Measurements from ENCODE around the gene CDHR5.

Gene CDHR5

DNA sequence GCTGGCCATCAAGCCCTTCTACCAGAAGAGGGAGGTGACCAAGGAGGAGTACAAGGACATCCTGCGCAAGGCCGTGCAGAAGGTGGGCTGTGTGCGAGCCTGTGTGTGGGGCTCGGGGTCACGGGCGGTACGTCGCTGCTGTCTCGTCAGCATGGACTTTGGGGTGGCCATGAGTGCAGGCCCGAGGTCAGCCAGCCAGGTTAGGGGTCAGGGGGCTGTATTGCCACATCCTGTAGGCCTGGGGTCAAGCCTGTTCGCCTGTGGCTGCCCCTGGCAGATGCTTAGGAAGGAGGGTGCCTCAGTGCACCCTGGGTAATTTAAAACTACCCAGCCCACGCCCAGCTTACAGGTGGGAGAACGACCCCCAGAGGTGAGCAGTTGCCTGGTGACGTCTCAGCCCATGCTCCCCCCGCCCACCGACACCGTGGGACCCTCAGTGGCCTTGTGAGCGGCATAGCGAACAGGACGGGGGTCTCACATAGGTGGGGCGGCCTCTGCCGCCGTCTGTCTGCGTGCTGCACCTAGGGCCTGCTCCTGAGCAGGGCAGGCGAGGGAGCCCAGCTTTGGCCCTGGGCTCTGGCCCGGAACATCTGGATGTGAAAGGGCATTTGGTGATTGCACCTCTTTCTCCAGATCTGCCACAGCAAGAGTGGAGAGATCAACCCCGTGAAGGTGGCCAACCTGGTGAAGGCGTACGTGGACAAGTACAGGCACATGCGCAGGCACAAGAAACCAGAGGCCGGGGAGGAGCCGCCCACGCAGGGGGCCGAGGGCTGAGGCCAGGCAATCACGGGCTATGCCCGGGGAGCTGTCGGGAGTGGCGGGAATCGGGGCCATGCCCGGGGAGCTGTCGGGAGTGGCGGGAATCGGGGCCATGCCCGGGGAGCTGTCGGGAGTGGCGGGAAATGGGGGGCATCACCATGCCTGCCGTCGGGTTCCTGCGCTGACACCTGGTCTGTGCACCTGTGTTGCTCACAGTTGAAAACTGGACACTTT, 13.5 kb downstream of the CDHR5 start:
- no peak for DNase-seq (ENCODE audit: low read depth in 4 of 4, low spot score in 1 of 4)

DNA sequence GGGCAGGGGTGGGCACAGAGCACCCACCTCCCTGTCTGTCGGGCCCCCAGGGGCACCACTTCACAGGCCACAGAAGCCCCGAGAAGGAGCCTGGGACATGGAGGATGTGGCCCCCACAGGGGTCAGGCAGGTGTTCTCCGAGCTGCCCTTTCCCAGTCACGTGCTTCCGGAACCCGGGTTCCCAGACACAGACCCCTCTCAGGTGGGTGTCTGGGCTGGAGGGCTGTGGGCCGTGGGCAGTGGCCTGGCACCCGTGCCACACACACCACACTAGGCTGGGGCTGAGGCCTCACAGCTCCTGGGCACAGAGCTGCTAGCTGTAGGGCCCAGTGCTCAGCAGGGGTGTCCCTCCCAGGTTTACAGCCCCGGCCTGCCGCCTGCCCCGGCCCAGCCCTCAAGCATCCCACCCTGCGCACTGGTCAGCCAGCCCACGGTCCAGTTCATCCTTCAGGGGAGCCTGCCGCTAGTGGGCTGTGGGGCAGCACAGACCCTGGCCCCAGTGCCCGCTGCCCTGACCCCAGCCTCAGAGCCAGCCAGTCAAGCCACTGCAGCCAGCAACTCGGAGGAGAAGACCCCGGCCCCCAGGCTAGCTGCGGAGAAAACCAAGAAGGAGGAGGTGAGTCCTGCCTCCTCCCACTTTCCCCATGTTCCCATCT, 14.5 kb downstream of the CDHR5 start:
- no peak for DNase-seq (ENCODE audit: low read depth in 4 of 4, low spot score in 1 of 4)

DNA sequence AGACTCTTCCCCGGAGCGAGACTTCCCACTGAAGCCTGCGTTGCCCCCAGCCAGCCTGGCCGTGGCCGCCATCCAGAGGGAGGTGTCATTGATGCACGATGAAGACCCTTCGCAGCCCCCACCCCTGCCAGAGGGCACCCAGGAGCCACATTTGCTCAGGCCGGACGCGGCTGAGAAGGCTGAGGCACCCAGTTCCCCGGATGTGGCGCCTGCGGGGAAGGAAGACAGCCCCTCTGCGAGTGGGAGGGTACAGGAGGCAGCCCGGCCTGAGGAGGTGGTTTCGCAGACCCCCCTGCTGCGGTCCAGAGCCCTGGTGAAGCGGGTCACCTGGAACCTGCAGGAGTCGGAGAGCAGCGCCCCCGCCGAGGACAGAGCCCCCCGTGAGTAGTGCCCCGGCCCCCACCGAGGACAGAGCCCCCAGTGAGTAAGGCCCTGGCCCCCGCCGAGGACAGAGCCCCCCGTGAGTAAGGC, 15.4 kb downstream of the CDHR5 start:
- no peak for DNase-seq (ENCODE audit: low read depth in 4 of 4, low spot score in 1 of 4)

DNA sequence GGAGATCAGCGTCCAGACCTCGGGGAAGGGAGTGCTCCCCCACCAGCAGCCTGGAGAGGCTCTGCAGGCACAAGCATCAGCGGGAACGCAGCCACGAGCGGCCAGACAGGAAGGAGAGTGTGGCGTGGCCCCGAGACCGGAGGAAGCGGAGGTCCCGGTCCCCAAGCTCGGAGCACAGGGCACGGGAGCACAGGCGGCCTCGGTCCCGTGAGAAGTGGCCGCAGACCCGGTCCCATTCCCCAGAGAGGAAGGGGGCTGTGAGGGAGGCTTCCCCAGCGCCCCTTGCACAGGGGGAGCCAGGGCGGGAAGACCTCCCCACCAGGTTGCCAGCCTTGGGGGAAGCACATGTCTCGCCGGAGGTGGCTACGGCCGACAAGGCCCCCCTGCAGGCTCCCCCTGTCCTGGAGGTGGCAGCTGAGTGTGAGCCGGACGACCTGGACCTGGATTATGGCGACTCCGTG, 15.9 kb downstream of the CDHR5 start:
- DNase-seq (ENCODE audit: low read depth in 4 of 4, low spot score in 1 of 4) = no peak

DNA sequence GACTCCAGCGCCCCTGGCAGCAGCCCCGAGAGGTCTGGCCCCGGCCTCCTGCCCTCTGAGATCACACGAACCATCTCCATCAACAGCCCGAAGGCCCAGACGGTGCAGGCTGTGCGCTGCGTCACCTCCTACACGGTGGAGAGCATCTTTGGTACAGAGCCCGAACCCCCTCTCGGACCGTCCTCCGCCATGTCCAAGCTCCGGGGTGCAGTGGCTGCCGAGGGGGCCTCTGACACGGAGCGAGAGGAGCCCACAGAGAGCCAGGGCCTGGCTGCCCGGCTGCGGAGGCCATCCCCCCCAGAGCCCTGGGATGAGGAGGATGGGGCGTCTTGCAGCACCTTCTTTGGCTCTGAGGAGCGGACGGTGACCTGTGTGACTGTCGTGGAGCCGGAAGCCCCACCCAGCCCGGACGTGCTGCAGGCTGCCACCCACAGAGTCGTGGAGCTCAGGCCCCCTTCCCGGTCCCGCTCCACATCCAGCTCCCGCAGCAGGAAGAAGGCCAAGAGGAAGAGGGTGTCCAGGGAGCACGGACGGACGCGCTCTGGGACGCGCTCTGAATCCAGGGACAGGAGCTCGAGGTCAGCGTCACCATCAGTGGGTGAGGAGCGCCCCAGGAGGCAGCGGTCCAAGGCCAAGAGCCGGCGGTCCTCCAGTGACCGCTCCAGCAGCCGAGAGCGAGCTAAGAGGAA, 16.6 kb downstream of the CDHR5 start:
- DNase-seq (ENCODE audit: low read depth in 4 of 4, low spot score in 1 of 4) = no peak

DNA sequence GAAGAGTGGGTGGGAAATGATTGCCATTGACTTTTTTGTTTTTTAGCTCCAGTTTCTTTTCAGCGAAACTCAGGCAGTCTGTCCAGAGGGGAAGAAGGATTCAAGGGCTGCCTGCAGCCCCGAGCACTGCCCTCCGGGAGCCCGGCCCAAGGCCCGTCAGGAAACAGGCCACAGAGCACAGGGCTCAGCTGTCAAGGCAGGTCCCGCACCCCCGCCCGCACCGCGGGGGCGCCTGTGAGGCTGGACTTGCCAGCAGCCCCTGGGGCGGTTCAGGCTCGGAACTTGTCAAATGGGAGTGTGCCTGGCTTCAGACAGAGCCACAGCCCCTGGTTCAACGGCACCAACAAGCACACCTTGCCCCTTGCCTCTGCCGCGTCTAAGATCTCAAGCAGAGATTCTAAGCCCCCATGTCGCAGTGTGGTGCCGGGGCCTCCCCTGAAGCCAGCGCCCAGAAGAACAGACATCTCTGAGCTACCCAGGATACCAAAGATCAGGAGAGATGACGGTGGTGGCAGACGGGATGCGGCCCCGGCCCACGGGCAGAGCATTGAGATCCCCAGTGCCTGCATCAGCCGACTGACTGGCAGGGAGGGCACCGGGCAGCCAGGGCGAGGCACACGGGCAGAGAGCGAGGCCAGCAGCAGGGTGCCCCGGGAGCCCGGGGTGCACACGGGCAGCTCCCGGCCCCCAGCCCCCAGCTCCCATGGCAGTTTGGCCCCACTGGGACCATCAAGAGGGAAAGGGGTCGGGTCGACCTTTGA, 17.6 kb downstream of the CDHR5 start:
- DNase-seq (ENCODE audit: low read depth in 4 of 4, low spot score in 1 of 4) = no peak

DNA sequence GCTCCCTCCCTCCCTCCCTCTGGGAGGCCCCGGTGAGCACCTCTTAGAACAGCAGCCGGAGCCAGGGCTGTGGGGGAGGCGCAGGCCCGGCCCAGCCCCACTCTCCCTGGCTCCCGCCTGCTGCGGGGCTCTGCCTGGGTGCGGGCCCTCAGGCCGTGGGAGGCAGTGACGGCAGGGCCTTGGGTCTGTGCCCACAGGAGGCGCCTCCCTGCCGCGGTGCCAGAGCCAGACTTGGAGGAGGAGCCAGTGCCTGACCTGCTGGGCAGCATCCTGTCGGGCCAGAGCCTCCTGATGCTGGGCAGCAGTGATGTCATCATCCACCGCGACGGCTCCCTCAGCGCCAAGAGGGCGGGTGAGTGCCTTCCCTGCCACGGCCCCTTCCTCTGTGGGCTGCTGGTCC, 18.5 kb downstream of the CDHR5 start:
- no peak for DNase-seq (ENCODE audit: low read depth in 4 of 4, low spot score in 1 of 4)

DNA sequence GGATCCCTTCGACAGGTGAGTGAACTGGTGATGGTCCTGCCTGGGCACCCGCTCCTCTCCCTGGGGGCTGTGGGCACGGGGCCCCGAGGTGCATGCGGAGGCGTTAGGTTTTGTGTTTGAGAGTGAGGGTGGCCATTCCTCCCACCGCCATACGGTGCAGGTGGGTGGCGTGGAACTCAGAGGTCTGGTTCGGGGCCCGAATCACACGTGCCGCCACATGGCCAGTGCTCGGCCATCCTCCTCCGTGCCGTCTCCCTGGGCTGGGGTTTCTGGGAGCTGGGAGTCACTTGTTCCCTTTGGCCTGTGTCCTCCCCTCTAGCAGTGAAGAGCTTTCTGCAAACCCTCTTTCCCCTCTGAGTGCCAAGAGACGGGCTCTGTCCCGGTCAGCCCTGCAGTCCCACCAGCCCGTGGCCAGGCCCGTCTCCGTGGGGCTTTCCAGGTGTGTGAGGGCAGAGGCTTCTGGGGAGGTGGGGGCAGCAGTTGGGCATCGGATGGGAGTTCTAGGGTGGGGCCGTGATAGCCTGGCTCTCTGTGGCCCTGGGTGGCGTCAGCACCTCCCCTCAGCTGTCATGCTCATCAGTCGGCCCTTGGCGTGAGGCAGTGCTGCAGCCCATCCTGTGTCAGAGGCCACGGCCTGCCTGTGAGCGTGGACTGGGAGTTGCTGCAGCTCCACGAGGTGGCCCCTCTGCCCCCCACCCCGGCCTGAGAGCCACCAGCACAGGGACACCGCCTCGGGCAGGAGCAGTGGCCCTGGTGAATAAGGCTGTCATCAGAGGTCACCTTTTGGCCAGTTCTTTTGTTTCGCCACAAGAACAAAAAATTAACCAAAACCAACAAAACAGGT, 19.2 kb downstream of the CDHR5 start:
- no peak for DNase-seq (ENCODE audit: low read depth in 4 of 4, low spot score in 1 of 4)

DNA sequence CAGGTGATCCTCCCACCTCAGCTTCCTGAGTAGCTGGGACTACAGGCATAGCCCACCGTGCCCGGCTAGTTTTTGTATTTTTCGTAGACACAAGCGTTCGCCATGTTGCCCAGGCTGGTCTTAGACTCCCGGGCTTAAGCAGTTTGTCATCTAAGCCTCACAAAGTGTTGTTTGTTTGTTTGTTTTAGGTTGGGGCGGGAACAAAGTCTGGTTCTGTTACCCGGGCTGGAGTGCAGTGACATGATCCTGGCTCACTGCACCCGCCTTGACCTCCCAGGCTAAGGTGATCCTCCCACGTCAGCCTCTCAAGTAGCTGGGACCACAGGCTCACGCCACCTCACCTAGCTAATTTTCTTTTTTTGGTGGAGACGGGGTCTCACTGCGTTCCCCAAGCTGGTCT, 21.6 kb downstream of the CDHR5 start:
- DNase-seq (ENCODE audit: low read depth in 4 of 4, low spot score in 1 of 4) = no peak

DNA sequence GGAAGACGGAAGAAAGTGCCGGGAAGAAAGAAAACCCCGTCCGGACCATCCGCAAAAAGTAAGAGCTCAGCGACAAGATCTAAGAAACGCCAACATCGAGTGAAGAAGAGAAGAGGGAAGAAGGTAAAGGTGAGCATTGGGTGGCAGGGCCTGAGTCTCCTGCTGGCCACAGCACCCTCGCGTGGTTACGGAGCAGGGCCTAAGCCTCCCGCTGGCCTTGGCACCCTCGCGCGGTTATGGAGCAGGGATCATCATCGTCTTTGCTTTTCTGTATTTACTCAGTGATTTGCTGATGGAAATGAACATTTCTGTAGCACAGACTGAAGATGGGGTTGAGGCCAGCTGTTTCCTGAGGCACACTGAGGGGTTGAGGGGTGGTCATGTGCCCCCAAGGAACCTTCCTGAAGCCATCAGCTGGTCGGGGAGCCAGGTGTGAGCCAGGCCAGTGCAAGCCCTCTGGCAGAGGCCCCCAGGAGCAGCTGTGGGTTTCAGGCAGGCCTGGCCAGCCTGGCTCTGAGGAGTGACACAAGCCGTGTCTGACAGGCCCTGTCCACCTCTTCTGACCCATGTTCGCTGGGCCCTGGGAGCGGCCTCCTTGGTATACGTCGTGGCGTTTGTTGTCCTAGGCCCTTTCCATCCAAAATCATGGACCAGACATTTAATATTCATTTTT, 23.0 kb downstream of the CDHR5 start:
- no peak for DNase-seq (ENCODE audit: low read depth in 4 of 4, low spot score in 1 of 4)

DNA sequence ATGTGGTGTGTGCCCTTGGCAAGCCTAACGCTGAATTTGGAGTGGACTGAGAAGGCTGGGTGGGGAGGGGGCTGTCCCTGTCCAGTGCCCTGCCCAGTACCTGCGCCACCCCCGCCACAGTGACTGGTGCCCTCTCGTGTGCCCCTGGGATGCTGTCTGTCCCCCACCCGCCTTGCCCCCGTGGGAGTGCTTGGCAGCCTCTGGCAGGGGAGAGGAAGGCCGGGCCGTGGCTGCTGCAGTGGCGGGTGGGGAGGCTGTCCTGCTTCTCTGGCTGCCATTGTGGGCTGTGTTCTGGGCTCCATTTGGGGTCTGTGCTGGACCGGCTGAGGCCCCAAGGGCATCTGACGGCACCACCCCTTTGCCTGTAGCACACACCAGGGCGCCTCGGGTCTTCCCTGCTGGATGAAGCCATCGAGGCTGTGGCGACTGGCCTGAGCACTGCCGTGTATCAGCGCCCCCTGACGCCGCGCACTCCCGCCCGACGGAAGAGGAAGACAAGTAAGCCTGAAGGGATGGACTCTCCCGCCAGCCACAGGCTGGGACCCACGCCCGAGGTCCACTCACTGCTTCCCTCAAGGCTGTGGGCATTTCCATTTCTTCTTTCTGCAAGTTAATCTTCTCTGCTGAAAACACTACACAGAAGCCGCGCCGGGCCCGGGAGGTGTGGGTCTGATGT, 26.6 kb downstream of the CDHR5 start:
- DNase-seq (ENCODE audit: low read depth in 4 of 4, low spot score in 1 of 4) = no peak

DNA sequence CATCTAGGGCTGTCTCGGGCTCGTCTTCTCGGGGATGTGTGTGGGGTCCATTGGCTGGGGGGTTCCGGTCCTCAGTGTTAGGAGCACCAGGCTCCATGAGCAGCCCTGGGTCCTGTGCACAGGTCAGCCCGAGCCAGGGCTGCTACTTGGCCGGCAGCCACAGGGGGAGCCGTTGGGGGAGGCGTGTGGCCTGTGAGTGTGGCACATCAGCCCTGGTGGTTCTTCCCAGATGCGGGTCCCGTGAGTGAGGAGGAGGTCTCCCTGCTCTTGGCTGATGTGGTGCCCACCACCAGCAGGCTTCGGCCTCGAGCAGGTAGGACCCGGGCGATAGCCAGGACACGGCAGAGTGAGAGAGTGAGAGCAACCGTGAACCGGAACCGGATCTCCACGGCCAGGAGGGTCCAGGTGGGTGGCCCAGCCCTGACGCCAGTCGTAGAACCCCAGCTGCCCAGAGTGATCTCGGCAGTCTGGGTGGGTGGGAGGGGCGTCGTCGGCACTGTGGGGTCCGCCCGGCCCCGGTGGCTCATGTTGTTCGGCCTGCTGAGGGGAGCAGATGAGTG, 27.5 kb downstream of the CDHR5 start:
- no peak for DNase-seq (ENCODE audit: low read depth in 4 of 4, low spot score in 1 of 4)

DNA sequence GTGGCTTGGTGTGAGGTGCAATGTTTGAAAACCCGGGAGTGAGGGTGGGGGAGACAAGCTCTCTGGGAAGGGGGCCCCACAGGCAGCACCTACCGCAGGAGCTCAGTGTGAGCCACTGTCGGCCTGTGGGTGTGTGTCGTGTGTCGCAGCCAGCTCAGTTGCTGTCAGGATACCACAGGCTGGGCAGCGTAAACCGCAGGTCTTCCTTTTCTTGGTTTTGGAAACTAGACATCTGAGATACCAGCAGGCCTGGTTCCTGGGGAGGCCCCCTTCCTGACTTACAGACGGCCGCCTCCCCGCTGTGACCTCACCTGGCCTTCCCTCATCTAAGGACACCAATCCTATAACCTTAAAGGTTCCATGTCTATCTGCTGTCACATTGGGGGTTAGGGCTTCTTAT, 28.4 kb downstream of the CDHR5 start:
- no peak for DNase-seq (ENCODE audit: low read depth in 4 of 4, low spot score in 1 of 4)

DNA sequence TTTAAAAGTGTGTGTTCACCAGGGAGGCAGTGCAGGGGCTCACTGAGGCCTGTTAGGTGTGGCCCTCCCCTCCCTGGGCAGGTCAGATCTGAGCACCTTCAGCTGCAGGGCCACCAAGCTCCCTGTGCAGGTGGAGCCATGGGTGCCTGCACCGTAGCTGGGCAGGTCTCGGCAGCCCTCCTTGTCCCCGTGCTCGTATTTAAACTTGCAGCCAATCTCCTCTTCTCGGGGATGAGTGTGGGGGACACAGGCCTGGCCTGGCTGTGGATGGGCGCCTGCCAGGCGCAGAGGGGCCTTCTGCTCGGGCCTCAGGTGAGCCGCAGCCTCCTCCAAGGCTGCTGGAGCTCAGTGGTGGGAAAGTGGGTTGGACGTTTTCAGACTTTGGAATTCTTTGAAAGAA, 29.4 kb downstream of the CDHR5 start:
- DNase-seq (ENCODE audit: low read depth in 4 of 4, low spot score in 1 of 4) = no peak

DNA sequence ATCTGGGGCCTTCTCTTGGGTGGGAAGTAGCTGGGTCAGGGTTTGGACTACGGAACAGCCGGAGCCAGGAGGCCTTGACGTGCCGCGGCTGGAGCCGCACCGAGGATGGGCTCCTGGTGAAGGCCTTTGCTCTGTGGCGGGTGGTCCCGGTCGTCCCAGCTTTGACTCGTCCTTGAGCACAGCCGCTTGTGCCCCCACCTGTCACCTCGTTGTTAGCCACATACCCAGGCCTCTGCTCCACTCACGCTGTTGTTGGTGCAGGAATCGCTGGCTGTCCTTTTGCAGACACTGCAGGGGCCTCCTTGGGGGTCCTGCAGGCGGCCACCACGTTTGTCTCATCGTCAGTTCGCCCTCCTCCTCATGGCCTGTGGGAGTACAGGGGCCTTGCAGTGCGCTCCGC, 31.4 kb downstream of the CDHR5 start:
- no peak for DNase-seq (ENCODE audit: low read depth in 4 of 4, low spot score in 1 of 4)

DNA sequence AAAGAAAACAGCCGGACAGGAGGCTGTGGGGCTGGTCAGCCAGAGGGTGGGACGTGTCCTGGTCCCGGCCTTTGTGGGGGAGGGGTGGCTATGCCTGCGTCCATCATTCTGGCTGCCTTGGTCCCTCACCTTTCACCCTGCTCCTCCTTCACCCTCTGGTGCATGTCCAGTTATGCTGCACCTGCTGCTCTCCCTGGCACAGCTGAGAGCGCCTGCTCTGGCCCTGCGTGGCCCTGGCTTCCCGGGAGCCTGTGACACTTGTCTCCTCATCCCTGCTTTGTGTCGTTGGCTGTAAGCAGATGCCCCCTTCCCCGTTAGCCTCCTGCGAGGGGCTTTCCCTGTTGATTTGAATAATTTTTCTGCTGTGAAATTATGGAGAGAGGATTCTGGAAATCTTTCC, 31.8 kb downstream of the CDHR5 start:
- no peak for DNase-seq (ENCODE audit: low read depth in 4 of 4, low spot score in 1 of 4)

DNA sequence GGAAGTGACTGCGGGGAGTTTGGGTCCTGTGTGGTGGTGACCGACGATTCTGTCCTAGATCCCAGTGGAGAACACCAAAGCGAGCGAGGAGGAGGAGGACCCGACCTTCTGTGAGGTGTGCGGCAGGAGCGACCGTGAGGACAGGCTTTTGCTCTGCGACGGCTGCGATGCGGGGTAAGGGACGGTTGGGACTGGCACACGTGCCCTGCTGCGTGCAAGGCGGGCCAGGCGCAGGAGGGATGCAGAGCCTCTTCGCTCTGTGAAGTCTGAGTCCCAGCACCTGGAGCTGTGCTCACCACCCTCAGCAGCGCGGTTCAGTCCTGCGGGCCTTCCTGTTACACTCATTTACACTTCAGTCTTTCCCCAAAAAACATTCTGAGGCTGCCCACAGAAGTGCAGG, 32.3 kb downstream of the CDHR5 start:
- no peak for DNase-seq (ENCODE audit: low read depth in 4 of 4, low spot score in 1 of 4)

DNA sequence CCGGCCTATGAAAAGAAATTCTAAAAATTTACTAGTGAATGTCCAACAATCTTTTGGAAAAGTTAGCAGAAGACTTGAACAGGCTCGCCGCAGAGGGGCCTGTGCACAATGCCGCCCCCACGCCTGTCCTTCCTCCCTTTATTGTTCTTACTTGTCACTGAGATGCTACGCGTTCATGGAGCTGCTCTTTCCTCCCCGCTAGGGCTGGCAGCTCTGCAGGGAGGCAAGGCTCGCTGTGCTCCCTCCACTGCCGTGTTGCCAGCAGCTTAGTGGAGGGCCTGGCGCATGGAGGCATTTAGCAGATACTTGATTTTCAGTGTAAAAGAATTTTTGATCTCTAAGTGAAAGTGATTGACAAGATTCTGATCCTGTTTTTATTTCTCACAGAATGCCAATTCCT, 33.8 kb downstream of the CDHR5 start:
- DNase-seq (ENCODE audit: low read depth in 4 of 4, low spot score in 1 of 4) = no peak

DNA sequence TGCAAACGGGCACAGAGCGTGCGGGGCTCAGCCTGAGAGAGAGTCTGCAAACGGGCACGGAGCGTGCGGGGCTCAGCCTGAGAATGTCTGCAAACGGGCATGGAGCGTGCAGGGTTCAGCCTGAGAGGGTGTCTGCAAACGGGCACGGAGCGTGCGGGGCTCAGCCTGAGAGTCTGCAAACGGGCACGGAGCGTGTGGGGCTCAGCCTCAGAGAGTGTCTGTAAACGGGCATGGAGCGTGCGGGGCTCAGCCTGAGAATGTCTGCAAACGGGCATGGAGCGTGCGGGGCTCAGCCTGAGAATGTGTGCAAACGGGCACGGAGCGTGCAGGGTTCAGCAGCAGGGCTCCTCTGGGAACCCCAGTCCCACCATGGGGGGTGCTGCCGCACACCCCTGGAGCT, 35.0 kb downstream of the CDHR5 start:
- no peak for DNase-seq (ENCODE audit: low read depth in 4 of 4, low spot score in 1 of 4)

All from stimulated activated CD4-positive, alpha-beta T cell treated with anti-CD3 and anti-CD28 coated beads, Interleukin-1b, Interleukin-23, amount 100 ng/mL, for 24 hours (primary cell).